GM19035 (cell line): Measurements from ENCODE around the gene HSD11B1L.
"Not testable (repeated sequence)": the region's sequence is repeated elsewhere in the genome, so short reads cannot be mapped to it uniquely, and the experiment has no call there.

ENCODE experiments used
- ATAC-seq: cut with Tn5 transposase; IDR thresholded peaks from one replicate; pipeline ENCODE4 v1.9.1; 2021; ENCODE audit not compliant: unreplicated experiment

The HSD11B1L gene

GRCh38 chr19:5719961-5720790, 39.3 kb downstream of the HSD11B1L start, which contains the start of the genes CATSPERD and LONP1:
CATSPERD (plus strand) TSS chr19:5720637; CDS start chr19:5720738, 101 bp downstream.
LONP1 (minus strand) TSS chr19:5720146; CDS start chr19:5720132, 14 bp downstream.
- peak; percentile 85 for ATAC-seq

DNA sequence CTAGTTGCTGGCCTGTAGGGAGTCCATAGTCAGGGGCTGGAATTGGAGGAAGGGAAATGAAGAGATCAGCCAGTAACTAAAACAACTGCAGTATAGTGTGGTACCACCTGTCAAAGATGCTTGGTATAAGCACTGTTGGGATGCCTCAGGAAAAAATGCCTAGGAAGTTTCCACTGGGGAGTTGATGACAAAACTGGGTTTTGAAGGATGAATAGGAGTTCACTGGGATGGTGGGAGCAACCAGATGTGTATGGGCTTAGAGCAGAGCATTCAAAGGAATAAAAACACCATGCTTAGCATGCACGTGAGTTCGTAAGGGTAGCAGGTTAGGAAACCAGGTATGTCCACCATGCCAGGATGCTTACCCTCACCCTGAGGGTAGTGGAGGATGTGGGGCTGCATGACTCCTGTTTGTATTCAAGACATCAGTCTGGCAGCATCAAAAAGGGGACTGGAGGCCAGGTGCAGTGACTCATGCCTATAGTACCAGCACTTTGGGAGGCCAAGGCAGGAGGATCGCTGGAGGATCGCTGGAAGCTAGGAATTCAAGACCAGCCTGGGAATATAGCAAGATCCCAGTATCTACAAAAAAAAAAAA, 46.7 kb downstream of the HSD11B1L start:
- ATAC-seq = no peak

GRCh38 chr19:5733172-5733571, 52.3 kb downstream of the HSD11B1L start:
- not testable (repeated sequence) for ATAC-seq
